Activated naive CD8-positive, alpha-beta T cell treated with anti-CD3 and anti-CD28 coated beads, Interleukin-2, amount 50 U/mL, for 16 hours (primary cell): ENCODE results near the gene YPEL3.

Experiments used
- DNase-seq: peaks from one replicate; pipeline ENCODE4 v3.0.0-alpha.2; 2020; ENCODE audit warnings: low read depth, low spot score

Gene YPEL3

DNA sequence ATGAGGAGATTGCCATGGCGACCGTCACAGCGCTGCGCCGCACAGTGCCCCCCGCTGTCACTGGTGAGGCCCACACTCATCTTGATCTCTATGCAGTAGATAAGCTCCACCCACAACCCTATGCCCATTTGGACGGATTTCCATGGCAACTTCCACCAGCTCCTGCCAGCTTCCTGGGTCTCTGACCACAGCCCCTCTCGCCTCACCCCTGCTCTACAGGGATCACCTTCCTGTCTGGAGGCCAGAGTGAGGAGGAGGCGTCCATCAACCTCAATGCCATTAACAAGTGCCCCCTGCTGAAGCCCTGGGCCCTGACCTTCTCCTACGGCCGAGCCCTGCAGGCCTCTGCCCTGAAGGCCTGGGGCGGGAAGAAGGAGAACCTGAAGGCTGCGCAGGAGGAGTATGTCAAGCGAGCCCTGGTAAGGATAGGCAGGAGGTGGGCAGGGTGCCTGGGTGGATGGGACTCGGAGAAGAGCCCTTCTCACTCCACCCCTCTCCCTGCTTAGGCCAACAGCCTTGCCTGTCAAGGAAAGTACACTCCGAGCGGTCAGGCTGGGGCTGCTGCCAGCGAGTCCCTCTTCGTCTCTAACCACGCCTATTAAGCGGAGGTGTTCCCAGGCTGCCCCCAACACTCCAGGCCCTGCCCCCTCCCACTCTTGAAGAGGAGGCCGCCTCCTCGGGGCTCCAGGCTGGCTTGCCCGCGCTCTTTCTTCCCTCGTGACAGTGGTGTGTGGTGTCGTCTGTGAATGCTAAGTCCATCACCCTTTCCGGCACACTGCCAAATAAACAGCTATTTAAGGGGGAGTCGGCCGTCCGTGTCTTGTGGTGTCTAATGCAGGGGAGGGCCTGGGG, 26.2 kb downstream of the YPEL3 start:
- DNase-seq = no peak

- DNase-seq = no peak
Measured at GRCh38 chr16:30068750-30069610, 27.0 kb downstream of the YPEL3 start.

GRCh38 chr16:30068333-30068732, 27.7 kb downstream of the YPEL3 start:
- DNase-seq = no peak

DNA sequence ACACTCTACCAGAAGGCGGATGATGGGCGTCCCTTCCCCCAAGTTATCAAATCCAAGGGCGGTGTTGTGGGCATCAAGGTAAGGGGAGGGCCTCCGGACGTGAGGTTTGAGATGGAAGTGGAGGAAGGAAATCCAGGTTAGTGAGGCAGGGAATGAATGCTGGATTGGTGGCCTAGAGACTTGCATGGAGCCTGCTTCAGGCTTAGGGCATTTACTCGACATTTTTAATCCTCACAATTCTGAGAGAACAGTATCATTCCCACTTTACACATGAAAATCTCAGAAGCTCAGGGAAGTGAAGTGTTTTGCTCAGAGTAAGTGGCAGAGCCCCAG, 28.5 kb downstream of the YPEL3 start:
- DNase-seq = no peak

- no peak for DNase-seq
Measured at GRCh38 chr16:30066761-30067583, 29.0 kb downstream of the YPEL3 start.

DNA sequence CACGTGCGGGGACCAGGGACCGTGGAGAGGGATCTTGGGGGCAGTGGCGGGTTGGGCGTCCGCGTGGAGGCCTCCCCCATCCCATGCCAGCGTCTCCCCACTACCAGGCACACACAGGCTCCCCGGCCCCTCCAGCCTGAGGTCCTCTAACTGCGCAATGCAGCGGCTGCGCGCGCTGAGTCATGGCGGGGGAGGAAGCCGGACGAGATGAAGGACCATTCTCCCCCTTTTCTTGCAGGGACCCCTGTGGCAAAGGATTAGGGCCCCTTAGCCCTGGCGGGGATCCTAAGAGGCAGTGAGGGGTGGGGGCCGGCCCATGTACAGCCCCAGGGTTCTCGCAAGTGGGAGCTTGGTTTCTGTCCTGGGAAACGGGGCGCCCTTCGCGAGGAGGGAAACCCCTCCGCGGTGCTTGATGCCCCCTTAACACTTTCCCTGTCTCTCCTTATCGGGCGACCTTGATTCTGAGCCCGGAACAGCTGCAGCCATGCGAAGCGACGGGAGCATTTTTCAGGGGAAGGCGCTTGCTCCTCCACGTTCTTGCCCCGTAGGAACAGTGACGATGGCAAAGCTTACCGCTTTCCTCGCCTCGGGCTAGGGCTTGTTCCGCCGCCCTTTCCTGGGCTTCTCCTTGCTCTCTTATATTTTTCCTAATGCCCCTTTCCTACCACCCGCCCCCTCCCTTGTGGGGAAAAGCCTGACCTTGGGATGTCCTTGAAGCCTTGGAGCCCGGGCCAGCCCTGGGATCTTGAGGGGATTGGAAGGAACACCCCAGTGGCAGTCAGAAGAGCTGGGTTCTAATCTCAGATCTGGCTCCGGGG, 29.9 kb downstream of the YPEL3 start:
- DNase-seq = no peak

DNA sequence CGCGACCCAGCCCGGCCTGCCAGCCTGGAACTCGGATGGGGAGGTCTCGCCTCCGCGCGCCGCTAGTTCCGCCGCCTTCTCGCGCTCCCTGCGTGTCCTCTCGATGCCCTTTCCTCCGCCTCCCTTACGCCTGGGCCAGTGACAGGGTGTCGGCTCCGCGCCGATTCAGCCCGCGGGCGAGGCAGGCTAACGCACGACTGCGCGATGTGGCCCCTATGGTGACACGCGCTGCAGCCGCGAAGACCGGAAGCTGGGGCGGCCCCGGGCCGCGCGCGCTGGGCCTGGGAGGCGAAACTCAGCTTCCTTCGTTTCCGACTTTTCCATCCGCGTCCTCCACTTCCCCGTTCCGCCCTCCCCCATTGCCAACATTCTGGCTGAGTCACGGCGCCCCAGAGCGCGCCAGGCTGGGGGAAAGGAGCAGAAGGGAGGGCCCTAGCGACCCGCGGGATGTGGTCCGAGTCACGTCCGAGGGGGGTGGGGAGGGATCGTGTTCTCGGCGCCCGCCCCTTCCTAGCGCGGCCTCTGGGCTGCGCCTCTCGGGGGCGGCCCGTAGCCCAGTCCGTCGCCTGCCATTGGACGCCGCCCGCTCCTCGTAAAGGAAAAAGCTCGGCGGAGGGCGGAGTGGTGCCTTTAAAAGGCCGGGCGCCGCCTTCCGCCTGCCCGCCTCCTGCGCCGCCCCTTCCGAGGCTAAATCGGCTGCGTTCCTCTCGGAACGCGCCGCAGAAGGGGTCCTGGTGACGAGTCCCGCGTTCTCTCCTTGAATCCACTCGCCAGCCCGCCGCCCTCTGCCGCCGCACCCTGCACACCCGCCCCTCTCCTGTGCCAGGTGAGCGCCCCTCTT, 30.7 kb downstream of the YPEL3 start, which contains the start of gene ALDOA:
Gene ALDOA, plus strand, starts transcription at position 659 of the 841 bp plus-strand sequence. CDS start 1,138 bp downstream, outside the sequence.
- DNase-seq = peak; percentile 90

GRCh38 chr16:30064729-30065101, 31.3 kb downstream of the YPEL3 start:
- no peak for DNase-seq

GRCh38 chr16:30063893-30064728, 31.9 kb downstream of the YPEL3 start:
- peak; percentile 37 for DNase-seq

- DNase-seq = no peak
Measured at GRCh38 chr16:30063278-30063892, 32.6 kb downstream of the YPEL3 start.

DNA sequence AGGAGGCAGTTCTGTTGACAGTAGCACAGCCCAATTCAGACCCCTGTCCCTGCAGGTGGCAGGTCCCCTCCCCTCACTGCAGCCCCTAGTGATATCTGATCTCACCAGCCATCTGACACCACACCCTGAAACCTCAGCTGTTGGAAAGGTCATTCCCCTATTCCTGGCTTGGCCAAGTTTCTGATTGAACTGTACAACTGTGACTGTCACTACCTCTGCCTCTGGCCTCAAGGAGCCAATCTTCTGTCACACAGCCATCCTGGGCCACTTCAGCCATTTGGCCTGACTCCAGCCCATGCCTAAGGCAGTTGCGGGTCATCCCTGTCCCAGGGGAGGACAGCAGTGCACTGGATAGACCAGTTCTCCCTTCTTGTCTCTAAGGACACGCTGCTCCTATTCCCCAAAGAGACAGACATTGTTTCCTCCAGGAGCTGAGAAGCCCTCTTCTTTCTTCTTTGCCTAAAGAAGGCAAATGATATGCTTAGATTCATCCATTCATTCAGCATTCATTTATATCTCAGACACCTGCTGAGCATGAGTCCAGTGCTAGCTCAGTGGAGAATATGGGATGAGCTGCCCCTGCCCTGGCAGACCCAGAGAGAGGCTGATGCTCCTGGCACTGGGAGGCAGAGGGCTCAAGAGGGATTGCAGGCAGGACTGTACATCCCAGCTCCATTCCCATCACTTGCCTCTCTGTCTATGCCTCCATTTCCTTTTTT, 35.0 kb downstream of the YPEL3 start:
- no peak for DNase-seq

- DNase-seq = no peak
Measured at GRCh38 chr16:30060346-30060745, 35.7 kb downstream of the YPEL3 start.

DNA sequence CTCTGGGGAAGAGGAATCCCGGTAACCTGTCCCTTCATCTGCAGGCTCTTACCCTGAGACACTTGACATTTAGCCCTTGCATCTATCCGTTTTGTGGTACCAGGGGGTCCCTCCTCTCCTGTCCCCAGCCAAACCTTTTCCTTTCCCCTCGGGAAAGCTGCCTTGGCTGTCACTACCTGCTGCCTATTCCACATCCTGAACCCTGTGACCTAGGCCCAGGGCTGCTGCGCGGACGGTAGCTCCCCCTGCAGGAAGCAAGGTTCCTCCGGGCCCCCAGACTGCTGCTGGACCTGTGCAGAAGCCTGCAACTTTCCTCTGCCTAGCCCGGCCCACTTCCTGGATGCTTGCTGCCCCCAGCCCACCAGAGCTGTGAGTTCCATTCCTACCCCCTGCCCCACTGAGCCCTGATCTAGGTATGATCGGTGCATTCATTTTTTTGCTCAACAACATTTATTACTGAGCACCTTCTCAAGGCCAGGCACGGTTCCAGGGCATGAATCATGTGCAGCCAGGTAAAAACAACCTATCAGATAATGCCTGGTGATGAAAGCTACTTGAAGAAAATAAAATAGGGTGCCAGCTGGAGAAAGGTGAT, 41.0 kb downstream of the YPEL3 start:
- DNase-seq = no peak

- no peak for DNase-seq
Measured at GRCh38 chr16:30054451-30054850, 41.6 kb downstream of the YPEL3 start.

- no peak for DNase-seq
Measured at GRCh38 chr16:30053376-30054015, 42.5 kb downstream of the YPEL3 start.

- peak; percentile 77 for DNase-seq
Measured at GRCh38 chr16:30052671-30053372, 43.2 kb downstream of the YPEL3 start.

DNA sequence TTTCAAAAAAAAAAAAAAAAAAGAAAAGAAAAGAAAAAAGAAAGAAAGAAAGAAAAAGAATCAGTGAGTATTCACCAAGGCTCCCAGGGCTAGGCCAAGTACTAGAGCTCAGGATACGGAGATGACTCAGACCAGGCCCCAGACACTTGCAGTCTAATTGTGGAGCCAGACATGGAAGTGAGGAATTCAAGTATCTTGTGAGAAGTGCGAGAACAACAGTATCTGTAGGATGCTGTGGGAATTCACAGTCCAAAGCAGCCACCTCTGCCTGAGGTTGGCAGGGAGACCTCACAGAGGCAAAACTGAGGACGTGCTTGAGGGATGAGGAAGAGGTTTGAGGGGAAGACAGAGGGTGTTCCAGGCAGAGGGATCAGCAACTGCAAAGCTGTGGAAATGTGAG, 44.5 kb downstream of the YPEL3 start:
- no peak for DNase-seq
